Measurements from ENCODE around the gene NEURL1B.

The NEURL1B gene

GRCh38 chr5:172642051-172642409, 967 bp downstream of the NEURL1B start:
- Histone ChIP-seq H3K9ac (ENCODE audit: low read depth, low read length, poor library complexity, severe bottlenecking) (peak overlapping the region; percentile 91), H3F3A (ENCODE audit: low read depth) (no peaks in the 10 kb centered on the region), H3K4me1 (ENCODE audit: insufficient read depth, low read length, poor library complexity, severe bottlenecking) (peaks cover 51% of the 10 kb centered on the region), H3K4me2 (ENCODE audit: low read depth, low read length, poor library complexity, severe bottlenecking) (peak overlapping the region; percentile 77), H3K9me3 (ENCODE audit: insufficient read depth, low read depth, low read length) (no peaks in the 10 kb centered on the region), H3K4me3 (ENCODE audit: low read length, poor library complexity, severe bottlenecking) (peak overlapping the region; percentile 79), H3K27me3 (ENCODE audit: insufficient read depth, low read length, poor library complexity, severe bottlenecking) (no peaks in the 10 kb centered on the region), H3K79me2 (ENCODE audit: insufficient read depth, low read length) (peaks cover 42% of the 10 kb centered on the region), H3K9me2 (replicated peaks; ENCODE audit: low read depth, low read length) (no peaks in the 10 kb centered on the region), H3K36me3 (ENCODE audit: insufficient read depth, low read length) (no peaks in the 10 kb centered on the region), H4K20me1 (ENCODE audit: insufficient read depth, low read length, poor library complexity, severe bottlenecking) (no peaks in the 10 kb centered on the region), H2AFZ (ENCODE audit: low read length) (peak overlapping the region; percentile 80; the same call in 1 of the 2 replicates)
- TF ChIP-seq CTCF (conservative IDR thresholded peaks at IDR 0.05; ENCODE audit: low read length) (no peak), EZH2phosphoT487 (IDR thresholded peaks at IDR 0.05; ENCODE audit: borderline replicate concordance) (no peak)

GRCh38 chr5:172642486-172642885, 1.4 kb downstream of the NEURL1B start:
- H3K27me3 ChIP-seq (ENCODE audit: insufficient read depth, low read length, poor library complexity, severe bottlenecking), result no peaks in the 10 kb centered on the region
- peak overlapping the region; percentile 79 for H3K4me3 ChIP-seq (ENCODE audit: low read length, poor library complexity, severe bottlenecking)
- H3K36me3 ChIP-seq (ENCODE audit: insufficient read depth, low read length), result no peaks in the 10 kb centered on the region
- H3F3A ChIP-seq (ENCODE audit: low read depth), result no peaks in the 10 kb centered on the region
- H2AFZ ChIP-seq (ENCODE audit: low read length), result no peak overlapping the region
- H3K9me3 ChIP-seq (ENCODE audit: insufficient read depth, low read depth, low read length), result no peaks in the 10 kb centered on the region
- H3K79me2 ChIP-seq (ENCODE audit: insufficient read depth, low read length), result peaks cover 42% of the 10 kb centered on the region
- peak overlapping the region; percentile 77 for H3K4me2 ChIP-seq (ENCODE audit: low read depth, low read length, poor library complexity, severe bottlenecking)
- H3K4me1 ChIP-seq (ENCODE audit: insufficient read depth, low read length, poor library complexity, severe bottlenecking), result peaks cover 47% of the 10 kb centered on the region
- peak overlapping the region; percentile 91 for H3K9ac ChIP-seq (ENCODE audit: low read depth, low read length, poor library complexity, severe bottlenecking)
- TF ChIP-seq CTCF (conservative IDR thresholded peaks at IDR 0.05; ENCODE audit: low read length), result no peak
- TF ChIP-seq EZH2phosphoT487 (IDR thresholded peaks at IDR 0.05; ENCODE audit: borderline replicate concordance), result no peak
- no peaks in the 10 kb centered on the region for H3K9me2 ChIP-seq (replicated peaks; ENCODE audit: low read depth, low read length)
- no peaks in the 10 kb centered on the region for H4K20me1 ChIP-seq (ENCODE audit: insufficient read depth, low read length, poor library complexity, severe bottlenecking)

GRCh38 chr5:172642926-172643871, 2.1 kb downstream of the NEURL1B start:
- Histone ChIP-seq H3K27me3 (ENCODE audit: insufficient read depth, low read length, poor library complexity, severe bottlenecking) (no peaks in the 10 kb centered on the region), H3K9me2 (replicated peaks; ENCODE audit: low read depth, low read length) (no peaks in the 10 kb centered on the region), H4K20me1 (ENCODE audit: insufficient read depth, low read length, poor library complexity, severe bottlenecking) (no peaks in the 10 kb centered on the region), H3K4me2 (ENCODE audit: low read depth, low read length, poor library complexity, severe bottlenecking) (peak overlapping the region; percentile 77), H3K4me1 (ENCODE audit: insufficient read depth, low read length, poor library complexity, severe bottlenecking) (peaks cover 40% of the 10 kb centered on the region), H3F3A (ENCODE audit: low read depth) (no peaks in the 10 kb centered on the region), H3K9me3 (ENCODE audit: insufficient read depth, low read depth, low read length) (no peaks in the 10 kb centered on the region), H3K4me3 (ENCODE audit: low read length, poor library complexity, severe bottlenecking) (peak overlapping the region; percentile 79), H3K79me2 (ENCODE audit: insufficient read depth, low read length) (peaks cover 42% of the 10 kb centered on the region), H3K9ac (ENCODE audit: low read depth, low read length, poor library complexity, severe bottlenecking) (peak overlapping the region; percentile 91), H3K36me3 (ENCODE audit: insufficient read depth, low read length) (no peaks in the 10 kb centered on the region), H2AFZ (ENCODE audit: low read length) (no peak overlapping the region)
- no peak for TF ChIP-seq EZH2phosphoT487 (IDR thresholded peaks at IDR 0.05; ENCODE audit: borderline replicate concordance)
- no peak for TF ChIP-seq CTCF (conservative IDR thresholded peaks at IDR 0.05; ENCODE audit: low read length)

Measured in Loucy (cell line).